Gastrocnemius medialis (tissue), 4 donors: ENCODE data around the gene AGBL1.

Experiments used
- CTCF ChIP-seq, 5 experiments: fragments of 450-650 bp in 3 of 5; fragments of 200-600 bp in 2 of 5; sonication (generic) in 2 of 5; IDR thresholded peaks in 4 of 5; conservative IDR thresholded peaks in 1 of 5; 1 replicate in 4 of 5; 2 replicates in 1 of 5; pipeline ENCODE4 v1.5.1; 2016 to 2019; ENCODE audit warnings: antibody characterized with exemption in 5 of 5, mild to moderate bottlenecking in 3 of 5, moderate library complexity in 3 of 5
- POLR2A ChIP-seq, 2 donors: fragments of 450-650 bp; IDR thresholded peaks; one replicate each; pipeline ENCODE4 v1.6.1; 2017; ENCODE audit warnings: antibody characterized with exemption in 2 of 2, mild to moderate bottlenecking in 2 of 2, moderate library complexity in 2 of 2

GRCh38 chr15:86197770-86198169 is 118.1 kb downstream of the AGBL1 start:
- TF ChIP-seq CTCF (IDR thresholded peaks at IDR 0.05 in 4 of 5, conservative IDR thresholded peaks at IDR 0.05 in 1 of 5) (no peak), POLR2A (IDR thresholded peaks at IDR 0.05) (no peak)
